Measurements from ENCODE around the gene MTRFR.
A peak's percentile ranks its signal among the peaks of the same experiment; 100 is the strongest.
"Not testable (repeated sequence)": the region's sequence is repeated elsewhere in the genome, so short reads cannot be mapped to it uniquely, and the experiment has no call there.

Gene MTRFR

DNA sequence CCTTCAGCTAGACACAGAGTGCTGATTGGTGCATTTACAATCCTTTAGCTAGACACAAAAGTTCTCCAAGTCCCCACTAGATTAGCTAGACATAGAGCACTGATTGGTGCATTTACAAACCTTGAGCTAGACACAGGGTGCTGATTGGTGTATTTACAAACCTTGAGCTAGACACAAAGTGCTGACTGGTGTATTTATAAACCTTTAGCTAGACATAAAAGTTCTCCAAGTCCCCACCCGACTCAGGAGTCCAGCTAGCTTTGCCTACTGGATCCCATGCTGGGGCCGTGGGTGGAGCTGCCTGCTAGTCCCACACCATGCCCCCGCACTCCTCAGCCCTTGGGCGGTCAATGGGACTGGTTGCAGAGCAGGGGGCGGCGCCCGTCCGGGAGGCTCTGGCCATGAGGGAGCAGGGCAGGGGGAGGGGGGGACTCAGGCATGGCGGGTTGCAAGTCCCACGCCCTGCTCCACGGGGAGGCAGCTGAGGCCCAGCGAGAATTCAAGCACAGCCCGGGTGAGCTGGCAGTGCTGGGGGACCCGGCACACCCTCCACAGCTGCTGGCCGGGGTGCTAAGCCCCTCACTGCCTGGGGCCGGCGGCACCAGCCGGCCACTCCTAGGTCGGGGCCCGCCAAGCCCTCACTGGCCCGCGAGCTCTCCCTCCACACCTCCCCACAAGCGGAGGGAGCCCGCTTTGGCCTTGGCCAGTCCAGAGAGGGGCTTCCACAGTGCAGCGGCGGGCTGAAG lies 15.9 kb downstream of the MTRFR start:
- not testable (repeated sequence) for DNase-seq (ENCODE audit: low read depth)

DNA sequence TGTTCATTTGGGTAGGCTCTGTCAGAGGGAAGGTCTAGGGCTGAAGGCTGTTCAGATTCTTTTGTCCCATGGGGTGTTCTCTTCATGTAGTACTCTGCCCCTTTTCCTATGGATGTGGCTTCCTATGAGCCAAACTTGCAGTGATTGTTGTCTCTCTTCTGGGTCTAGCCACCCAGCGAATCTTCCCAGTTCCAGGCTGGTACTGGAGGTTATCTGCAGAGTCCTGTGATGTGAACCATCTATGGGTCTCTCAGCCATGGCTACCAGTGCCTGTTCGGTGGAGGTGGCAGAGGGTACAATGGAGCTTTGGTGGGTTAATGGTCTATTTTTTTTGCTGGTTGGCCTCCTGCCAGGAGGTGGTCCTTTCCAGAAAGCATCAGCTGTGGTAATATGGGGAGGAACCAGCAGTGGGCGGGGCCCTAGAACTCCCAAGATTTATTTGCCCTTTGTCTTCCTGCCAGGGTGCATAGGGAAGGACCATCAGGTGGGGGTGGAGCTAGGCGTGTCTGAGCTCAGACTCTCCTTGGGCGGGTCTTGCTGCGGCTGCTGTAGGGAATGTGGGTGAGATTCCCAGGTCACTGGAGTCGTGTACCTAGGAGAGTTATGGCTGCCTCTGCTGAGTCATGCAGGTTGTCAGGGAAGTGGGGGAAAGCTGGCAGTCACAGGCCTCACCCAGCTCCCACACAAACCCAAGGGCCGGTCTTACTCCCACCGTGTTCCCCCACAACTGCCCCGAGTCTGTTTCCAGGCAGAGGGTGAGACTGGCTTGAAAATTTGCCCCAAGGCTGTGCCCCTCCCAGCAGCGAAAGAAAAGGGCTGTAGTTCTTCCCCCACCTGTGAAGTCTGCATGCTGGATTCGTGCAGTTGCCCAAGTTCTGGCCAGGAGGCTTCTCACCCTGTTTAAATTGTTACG lies 17.5 kb downstream of the MTRFR start:
- DNase-seq (ENCODE audit: low read depth) = peak; percentile 69

DNA sequence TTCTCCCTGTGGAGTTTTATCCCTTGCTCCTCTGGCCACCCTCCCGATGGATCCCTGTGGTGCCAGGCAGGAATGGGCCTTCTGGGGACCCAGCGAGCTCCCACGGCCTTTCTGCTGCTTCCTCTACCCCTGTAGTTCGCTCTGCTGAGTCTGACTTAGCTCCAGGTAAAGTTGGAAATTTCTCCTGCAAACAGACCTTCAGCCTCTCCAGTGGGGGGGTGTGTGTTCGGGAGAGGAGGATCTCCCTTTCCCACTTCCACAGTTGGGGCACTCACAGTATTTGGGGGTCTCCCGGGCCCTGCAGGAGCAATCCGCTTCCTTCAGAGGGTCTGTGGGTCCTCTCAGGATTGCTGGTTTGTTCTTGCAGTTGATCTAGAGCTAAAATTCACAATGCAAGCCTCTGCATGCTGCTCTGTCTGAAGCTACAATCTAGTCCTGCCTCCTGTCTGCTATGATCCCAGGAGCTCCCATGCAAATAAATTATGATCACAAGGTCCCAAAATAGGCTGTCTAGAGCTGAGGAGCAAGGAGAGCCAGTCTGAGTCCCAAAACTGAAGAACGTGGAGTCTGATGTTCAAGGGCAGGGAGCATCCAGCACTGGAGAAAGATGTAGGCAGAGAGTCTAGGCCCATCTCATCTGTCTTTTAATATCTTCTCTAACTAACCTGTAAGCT lies 18.3 kb downstream of the MTRFR start:
- DNase-seq (ENCODE audit: low read depth) = no peak

DNA sequence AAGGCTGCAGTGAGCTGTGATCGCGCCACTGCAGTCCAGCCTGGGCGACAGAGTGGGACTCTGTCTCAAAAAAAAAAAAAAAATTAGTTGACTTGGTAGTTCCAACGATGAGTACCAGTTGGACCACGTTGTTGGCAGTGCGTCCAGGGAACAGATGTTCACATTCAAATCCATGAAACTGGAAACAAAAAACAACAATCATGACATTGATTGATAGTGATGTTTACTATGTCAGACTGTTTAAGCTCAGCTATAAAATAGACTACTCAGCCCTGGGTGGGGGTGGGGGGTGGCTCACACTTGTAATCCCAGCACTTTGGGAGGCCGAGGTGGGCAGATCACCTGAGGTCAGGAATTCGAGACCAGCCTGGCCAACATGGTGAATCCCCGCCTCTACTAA lies 19.1 kb downstream of the MTRFR start:
- peak; percentile 39 for DNase-seq (ENCODE audit: low read depth)

DNA sequence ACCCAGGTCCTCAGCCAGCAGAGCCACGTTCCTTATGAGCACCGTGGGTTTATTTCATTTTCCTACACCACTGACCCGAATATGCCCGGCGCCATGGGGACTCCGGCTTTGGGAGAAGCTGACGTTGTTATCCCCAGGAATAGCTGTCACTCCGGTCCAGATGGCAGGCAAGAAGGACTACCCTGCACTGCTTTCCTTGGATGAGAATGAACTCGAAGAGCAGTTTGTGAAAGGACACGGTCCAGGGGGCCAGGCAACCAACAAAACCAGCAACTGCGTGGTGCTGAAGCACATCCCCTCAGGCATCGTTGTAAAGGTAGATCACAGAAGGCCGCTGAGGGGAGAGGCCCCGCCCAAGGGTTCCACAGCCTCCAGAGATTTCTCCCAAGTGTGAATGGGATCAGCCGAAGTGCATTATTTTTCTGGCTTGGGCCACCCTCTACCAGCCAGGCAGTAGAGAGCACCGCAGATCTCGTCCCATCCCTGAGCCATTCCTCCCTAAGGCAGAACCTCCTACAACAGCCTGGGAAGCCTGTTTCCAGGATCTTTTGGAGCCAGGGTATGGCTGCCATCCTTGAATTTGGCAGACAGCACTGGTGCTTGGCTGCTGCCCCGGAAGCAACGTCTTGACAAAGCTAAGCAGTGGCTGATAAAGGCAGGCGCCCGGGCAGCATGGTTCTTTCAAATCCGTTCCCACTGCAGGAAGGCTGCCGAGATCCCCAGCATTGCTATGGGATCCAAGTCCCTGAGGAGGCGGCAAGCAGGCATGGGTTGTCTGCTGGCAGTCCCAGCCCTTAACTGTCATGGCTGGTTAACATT lies 20.6 kb downstream of the MTRFR start:
- DNase-seq (ENCODE audit: low read depth) = no peak

DNA sequence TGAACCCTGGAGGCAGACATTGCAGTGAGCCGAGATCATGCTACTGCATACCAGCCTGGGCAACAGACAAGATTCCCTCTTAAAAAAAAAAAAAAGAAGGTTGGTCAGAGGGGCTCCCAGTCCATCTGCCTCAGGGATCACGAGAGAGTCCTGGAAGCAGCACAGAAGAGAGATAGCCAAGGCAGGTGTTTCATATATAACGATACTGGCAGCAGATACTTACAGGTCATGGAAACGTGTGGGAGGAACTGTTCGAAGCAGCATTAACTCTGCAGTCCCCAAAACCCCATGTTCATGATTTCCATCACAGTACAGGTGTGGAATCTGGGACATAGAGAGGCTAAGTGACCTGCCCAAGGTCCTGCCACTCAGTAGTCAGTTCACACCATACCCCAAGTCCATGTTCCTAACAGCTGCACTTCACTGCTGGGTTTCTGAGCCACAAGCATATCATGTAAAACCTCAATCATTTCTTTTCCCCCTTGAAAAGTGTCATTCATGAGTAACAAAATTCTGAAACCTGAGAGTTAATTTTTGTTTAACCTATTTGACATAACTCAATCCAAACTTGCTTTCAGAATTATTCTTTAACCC lies 21.7 kb downstream of the MTRFR start:
- DNase-seq (ENCODE audit: low read depth) = no peak

DNA sequence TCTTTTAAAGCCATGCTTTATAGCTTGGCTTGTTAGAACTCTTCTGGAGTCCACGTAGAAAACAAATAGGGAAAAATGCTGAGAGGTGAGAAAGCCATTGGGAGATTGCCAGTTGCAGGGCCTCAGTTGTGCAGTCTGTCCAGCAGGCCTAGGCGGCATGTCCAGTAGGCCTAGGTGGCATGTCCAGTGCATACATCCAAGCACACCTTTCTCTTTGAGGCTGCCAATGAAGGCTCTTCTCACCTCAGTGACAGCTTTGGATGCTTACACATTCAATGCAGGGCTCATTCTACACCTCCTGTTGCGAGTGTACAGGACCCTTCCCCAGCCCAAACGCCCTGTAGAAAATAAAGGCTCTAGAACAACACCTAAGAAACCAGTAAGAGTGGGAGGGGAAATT lies 25.4 kb downstream of the MTRFR start:
- no peak for DNase-seq (ENCODE audit: low read depth)

DNA sequence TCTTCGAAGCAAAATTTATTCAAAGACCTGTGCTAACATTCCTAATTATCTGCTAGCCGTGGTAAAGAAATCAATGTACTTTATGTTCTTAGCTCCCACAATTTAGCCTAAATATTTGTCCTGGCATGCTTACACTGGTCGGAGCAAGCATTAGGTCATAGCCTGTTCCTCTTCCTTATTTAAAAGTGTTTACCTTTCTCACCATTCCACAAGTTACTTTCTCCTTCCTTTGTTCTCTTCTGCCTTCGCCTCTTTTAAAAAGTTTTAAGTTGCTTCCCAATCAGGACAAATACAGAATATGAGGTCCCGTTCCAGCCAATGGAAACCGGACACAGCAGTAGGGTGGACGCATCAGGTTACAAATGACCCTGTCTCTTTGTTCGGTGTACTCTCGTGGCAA lies 26.8 kb downstream of the MTRFR start:
- DNase-seq (ENCODE audit: low read depth) = no peak

DNA sequence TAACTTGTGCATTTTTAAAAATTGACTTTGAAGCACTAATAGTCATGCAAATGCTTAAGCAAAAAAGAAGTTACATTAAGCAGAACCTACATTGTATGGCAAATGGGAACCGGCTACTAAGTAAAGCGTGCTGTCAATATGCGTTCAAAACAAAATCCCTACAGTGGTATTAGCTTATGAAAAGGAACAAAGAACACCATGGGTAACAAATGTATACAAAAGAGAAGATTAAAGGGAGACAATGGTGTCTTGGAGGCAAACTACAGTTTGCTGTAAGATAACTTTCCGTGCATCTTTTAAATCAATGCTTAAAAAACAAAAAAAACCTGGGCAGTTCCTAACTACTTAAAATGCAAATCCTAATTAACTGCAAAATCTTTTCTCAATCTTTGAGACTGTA lies 28.0 kb downstream of the MTRFR start:
- DNase-seq (ENCODE audit: low read depth) = no peak

DNA sequence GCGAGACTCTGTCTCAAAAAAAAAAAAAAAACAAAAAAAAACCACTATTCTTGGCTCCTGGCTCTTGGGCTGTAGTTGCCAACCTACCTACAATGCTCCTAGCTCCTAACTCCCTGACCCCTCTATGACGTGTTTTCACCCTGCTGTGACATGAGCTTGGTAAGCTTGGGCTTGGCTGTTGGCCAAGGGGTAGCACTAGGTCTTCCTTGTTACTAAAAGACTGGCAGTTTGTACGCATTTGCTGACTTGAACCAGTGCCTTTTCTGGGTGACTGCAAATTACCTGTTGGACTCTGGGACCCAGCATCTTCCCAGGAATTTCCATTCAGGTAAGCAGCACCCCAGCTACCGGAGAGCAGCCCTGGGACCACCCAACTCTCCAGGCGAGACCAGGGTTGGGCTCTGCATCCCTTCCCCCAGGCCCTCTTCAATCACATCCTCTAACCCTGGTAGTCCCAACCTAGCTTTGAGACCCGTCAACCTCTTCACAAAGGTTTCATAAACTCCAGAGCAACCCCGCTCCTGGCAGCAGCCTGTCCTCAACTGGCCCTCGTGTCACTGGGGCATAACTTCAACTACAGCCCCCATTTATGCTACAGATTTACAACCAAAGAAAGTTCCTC lies 30.1 kb downstream of the MTRFR start:
- DNase-seq (ENCODE audit: low read depth) = no peak

DNA sequence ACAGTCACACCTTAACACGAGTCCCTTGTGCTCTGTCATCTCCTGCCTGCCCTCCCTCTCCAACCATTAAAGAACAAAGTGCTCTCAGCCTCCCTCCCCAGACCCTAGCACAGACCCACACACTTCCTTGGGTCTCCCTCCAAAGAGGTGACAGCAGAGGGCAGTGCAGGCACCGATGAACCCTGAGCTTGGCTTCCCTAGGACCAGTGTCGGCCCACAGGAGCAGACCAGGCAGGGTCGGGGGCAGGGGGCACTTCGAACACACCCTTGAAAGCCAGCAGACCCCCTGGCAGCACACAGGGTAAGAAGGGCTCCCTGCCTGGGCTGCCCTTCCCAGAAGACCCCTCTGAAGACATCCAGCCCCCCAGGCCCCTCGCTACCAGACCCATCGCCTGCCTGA lies 31.4 kb downstream of the MTRFR start:
- DNase-seq (ENCODE audit: low read depth) = no peak

DNA sequence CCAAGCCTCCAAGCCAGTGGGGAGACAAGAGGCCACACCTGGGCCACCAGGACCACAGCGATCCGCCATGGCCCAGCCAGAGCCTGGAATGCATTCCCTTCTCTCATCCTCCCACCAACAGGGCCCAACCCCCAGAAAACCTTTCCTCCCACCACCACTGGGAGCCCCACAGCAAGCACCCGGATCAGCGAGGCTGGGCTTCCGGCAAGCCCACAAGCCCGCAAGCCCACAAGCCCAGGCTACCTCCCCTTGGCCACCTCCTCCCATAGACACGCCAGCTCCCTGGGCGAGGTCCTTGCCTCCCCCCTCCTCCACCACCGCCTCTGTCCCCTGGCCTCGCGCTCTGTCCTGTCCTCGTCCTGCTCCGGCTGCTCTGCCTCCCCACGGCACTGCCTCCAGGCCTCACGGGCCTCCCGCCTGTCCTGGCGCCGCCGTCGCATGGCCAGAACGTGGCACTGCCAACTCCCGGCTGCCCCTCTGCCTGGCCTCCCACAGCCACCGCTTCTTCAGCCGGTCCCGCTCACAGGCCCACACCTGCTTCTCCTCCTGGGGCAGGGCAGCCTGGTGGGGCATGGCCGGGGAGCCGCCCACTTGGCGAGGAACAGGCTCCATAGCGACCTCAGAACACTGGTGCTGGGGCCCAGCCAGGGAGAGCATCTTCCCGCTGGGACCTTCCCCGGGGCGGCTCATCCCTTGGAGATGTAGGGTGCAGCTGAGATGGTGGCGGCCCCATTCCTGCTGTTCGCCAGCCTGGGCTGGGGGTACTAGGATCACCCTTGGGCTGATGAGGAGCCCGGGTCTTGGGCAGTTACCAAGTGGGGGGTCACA lies 32.8 kb downstream of the MTRFR start:
- no peak for DNase-seq (ENCODE audit: low read depth)

DNA sequence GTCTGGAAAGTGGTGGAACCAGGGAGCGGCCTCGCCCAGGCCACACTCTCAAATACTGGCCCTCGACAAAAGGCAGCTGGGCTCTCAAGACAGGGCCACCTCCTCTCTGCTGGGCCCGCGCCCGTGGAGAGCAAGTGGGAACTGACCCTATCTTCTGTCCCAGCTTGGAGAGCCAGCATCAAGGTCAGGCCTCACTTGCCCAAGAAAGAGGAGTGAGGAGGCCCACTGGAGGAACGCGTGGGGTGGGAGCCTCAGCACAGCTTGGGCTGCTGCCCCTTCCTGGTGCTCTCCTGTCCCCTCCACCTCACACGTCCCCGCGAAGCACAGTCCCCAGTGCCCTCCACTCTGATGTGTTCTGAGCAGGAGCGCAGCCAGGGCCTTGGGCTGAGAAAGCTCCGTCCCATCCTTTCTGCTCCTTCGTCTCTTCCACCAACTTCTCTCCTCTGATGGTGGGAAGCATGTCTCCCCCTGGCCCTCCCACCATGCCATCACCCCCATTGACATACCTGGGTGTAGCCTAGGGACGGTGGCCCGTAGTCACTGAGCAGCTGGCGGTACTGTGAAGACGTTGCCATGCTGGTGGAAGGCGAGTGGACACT lies 33.5 kb downstream of the MTRFR start:
- DNase-seq (ENCODE audit: low read depth) = no peak

DNA sequence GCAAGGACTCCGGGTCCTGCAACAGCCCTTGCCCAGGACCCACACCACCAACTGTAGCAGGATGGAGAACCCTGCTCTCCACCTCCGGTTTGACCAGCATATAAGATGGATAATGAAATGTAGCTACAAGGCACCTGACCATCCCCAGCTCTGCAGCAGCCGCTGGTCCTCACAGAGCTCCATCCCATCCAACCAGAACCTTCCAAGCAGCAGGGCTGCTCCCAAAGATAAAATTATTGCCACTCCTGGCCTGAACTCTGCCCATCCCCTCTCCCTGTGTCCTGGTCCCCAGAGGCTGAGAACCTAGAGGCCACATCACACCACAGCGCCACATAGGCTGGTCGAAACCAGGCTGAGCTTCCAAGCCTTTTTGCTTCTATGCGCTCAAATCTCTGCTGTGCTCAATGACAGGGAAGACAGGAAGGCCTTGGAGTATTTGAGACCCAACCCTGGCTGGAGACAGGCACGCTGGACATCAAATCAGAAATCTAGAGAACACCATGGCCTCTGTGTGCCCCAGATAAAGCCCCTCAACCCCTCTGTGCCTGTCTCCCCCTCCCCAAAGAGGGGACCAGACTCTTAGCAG lies 34.2 kb downstream of the MTRFR start:
- no peak for DNase-seq (ENCODE audit: low read depth)

DNA sequence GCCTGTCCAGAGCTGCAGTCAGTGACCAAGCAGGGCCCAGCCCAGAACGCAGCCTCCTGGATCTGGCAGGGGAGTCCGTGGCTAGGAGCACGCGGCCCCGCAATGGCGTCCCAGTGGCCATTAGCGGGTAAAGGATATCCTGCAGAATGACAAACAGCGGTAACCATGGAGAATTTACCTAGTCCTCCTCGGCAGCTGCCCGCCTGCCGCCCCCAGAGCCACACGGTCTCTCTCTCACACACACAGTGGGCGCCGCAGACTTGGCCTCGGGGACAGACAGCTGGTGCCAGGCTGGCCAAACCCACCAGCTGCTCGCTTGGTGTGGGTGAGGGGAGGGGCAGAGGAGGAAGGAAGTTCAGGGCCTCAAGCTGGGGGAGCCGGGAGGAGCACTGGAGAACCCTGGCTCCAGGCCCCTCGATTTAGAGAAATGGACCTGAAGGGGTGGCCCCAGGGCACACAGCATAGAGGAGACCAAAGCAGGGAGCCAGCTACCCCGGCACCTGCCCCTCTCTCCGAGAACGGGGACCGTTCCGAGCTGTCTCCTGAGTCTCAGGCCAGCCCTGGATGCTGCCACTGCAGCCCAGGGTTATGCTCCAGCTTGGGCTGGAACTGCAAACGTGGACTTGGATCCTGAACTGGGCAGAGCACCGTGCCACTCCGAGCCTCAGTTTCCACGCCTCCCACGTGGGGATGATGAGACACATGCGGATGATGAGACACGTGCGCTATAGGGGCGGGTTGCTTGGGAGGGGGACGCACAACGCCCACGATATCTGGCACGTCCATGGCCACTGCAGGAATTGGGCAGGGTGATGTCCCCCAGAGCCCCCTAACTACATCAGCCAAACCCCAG lies 35.0 kb downstream of the MTRFR start:
- DNase-seq (ENCODE audit: low read depth) = no peak

DNA sequence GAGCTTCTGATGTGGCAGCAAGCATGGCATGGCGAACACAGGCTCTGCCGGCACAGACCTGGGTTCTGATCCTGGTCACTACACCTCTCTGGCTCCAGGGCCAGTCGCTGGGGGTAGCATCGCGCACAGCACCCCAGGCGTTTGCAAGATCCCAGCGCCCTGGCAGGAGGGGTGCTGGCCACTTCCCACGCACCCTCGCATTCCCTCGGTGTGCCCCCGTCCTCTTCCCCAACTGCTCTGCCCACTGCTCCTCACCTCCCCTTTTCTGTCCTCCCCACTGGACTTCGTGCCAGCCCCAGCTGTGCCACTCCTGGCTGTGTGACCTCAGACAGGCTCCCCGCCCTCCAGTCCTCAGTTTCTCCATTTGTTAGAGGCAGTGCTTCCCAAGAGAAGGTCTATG lies 35.6 kb downstream of the MTRFR start:
- DNase-seq (ENCODE audit: low read depth) = no peak

DNA sequence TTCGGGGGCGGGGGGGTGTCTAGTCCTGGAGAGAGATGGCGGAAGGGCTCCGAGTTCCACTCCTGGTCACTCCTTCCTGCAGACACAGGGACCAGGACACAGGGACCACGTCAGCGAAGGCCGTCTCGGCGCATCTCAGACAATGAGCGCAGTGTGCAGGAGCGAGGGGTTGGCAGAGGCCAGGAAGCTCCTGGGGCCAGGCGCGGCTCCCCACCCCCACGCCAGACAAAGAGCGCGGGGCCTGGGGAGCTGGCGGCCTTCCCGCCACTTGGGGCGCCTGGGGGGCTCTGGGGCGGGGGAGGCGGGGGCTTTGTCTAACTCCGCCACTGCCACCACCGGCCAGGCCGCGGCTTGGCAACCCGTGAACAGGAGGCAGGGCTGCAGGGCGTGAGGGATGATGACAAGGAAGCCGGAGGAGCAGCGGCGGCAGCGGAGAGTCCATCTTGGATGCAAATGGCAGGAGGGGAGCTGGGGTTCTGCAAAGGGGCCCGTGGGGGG lies 36.2 kb downstream of the MTRFR start:
- peak; percentile 37 for DNase-seq (ENCODE audit: low read depth)

DNA sequence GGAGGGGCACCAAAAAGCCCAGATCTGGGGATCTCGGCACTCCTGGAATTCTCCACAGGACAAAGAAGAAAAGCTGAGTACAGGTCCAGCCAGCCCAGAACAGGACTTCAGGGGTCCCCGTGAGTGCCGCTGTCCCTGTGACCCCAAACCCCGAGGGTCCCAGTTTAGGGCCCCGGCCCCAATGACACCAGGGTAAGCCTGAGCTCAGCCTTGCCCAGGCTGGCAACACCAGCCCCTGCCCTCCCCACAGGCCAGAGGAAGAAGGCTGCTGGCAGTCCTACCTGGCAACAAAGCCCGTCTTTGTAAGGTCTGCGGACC lies 36.6 kb downstream of the MTRFR start:
- DNase-seq (ENCODE audit: low read depth) = no peak

Data from amniotic epithelial cell (primary cell).